MCF 10A (cell line): Measurements from ENCODE around the gene ENTHD1. TPM values are rescaled to one million over a fixed set of nuclear protein-coding genes. Genes with fewer than 3 reads are reported as not detected.

Experiments used
- BruUV-seq: library from RNA; stranded (reverse); fragments of 400-500 nt; replicated peaks from 2 replicates; lab custom pipeline; 2021; lab: Mats Ljungman, UMichigan
- CTCF ChIA-PET: fragments of 300-600 bp; sonication (Branson Sonifier 250); formaldehyde crosslinking; extraction: SDS; loops from one replicate; lab custom pipeline; 2021; ENCODE audit warnings: antibody characterized with exemption, inconsistent platforms; lab: Yijun Ruan, JAX
- POLR2A ChIA-PET: fragments of 300-600, 350-650 bp; sonication (Branson Sonifier 250); formaldehyde crosslinking; extraction: SDS; loops from one replicate; lab custom pipeline; 2020; ENCODE audit warnings: antibody characterized with exemption, inconsistent platforms; lab: Yijun Ruan, JAX
- DNase-seq: peaks from one replicate; pipeline ENCODE4 v3.0.0-alpha.2; 2018; ENCODE audit not compliant: unreplicated experiment
- H3K27ac Mint-ChIP-seq: one replicate; pipeline ENCODE4 v1.8.0; 2022; ENCODE audit warnings: mild to moderate bottlenecking, low read depth, mixed read lengths; ENCODE audit not compliant: unreplicated experiment
- H3K27me3 Mint-ChIP-seq: one replicate; pipeline ENCODE4 v1.8.0; 2022; ENCODE audit warnings: mixed read lengths; ENCODE audit not compliant: insufficient read depth, unreplicated experiment
- H3K36me3 Mint-ChIP-seq: one replicate; pipeline ENCODE4 v1.8.0; 2022; ENCODE audit warnings: mild to moderate bottlenecking, moderate library complexity, mixed read lengths; ENCODE audit not compliant: insufficient read depth, unreplicated experiment
- H3K4me1 Mint-ChIP-seq: one replicate; pipeline ENCODE4 v1.8.0; 2022; ENCODE audit warnings: mixed read lengths; ENCODE audit not compliant: insufficient read depth, unreplicated experiment
- H3K4me3 Mint-ChIP-seq: one replicate; pipeline ENCODE4 v1.8.0; 2022; ENCODE audit warnings: mild to moderate bottlenecking, moderate library complexity, mixed read lengths; ENCODE audit not compliant: unreplicated experiment
- H3K9me3 Mint-ChIP-seq: one replicate; pipeline ENCODE4 v1.8.0; 2022; ENCODE audit warnings: mixed read lengths; ENCODE audit not compliant: unreplicated experiment
- intact Hi-C: fragments of 100-400 bp; cut with micrococcal nuclease; formaldehyde crosslinking; loops from 2 replicates; pipeline ENCODE4 v1.14.1; 2022
- total RNA-seq: library from RNA; stranded (reverse); gene quantifications from 2 replicates; pipeline ENCODE4 v1.2.3, GENCODE V29; 2022
- TF ChIP-seq, protein P1 (sequence below): fragments of 200-600 bp; IDR thresholded peaks from one replicate; pipeline ENCODE4 v1.8.0; 2022; ENCODE audit warnings: antibody characterized with exemption, mild to moderate bottlenecking; ENCODE audit not compliant: unreplicated experiment

ENTHD1 gene
- total RNA-seq, 1 experiment from 2014 or later = not detected

DNA sequence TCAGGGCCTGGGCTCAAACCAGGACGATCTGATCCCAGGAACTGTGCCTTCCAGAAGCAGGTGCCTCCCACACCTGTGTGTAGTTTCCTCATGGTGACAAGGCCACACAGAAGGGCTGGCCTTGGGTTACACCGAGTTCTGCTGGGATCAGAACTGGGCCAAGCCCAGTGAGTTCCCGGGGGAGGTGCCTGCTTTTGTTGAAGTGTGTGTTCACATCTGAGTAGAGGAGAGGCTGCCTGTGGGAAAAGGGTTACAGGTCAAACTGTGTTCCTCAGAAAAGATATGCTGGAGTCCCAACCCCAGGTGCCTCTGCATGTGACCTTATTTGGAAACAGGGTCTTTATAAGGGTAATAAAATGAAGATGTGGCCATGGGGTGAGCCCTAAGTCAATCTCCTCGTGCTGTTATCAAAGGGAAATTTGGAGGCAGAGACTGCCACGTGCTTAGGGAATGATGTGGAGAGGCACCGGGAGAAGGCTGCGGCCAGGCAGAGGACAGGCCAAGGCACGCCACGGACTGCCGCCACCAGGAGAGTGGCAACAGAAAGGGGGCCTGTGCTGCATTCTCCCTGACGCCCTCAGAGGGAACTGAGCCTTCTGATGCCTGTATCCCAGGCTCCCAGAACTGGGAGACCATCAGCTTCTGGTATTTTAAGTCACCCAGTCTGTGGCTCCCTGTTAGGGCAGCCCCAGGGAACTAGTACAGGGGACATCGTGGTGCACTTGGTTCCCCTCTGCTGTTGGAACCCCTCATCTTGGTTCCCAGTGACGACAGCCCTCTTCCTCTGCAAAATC, 164.2 kb downstream of the ENTHD1 start:
- H3K4me1 Mint-ChIP-seq = no peaks in the 10 kb centered on the region
- H3K36me3 Mint-ChIP-seq = no peaks in the 10 kb centered on the region
- H3K9me3 Mint-ChIP-seq = no peaks in the 10 kb centered on the region
- H3K27me3 Mint-ChIP-seq = peaks cover 46% of the 10 kb centered on the region
- intact Hi-C loops = no loop called here
- CTCF ChIA-PET = no interaction called here
- TF ChIP-seq, protein P1, sequence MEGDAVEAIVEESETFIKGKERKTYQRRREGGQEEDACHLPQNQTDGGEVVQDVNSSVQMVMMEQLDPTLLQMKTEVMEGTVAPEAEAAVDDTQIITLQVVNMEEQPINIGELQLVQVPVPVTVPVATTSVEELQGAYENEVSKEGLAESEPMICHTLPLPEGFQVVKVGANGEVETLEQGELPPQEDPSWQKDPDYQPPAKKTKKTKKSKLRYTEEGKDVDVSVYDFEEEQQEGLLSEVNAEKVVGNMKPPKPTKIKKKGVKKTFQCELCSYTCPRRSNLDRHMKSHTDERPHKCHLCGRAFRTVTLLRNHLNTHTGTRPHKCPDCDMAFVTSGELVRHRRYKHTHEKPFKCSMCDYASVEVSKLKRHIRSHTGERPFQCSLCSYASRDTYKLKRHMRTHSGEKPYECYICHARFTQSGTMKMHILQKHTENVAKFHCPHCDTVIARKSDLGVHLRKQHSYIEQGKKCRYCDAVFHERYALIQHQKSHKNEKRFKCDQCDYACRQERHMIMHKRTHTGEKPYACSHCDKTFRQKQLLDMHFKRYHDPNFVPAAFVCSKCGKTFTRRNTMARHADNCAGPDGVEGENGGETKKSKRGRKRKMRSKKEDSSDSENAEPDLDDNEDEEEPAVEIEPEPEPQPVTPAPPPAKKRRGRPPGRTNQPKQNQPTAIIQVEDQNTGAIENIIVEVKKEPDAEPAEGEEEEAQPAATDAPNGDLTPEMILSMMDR = no peak
- H3K4me3 Mint-ChIP-seq = no peak overlapping the region
- BruUV-seq = no TSS peak
- no peak for DNase-seq
- POLR2A ChIA-PET = no interaction called here
- H3K27ac Mint-ChIP-seq = no peak overlapping the region

- H3K4me3 Mint-ChIP-seq = no peak overlapping the region
- H3K27ac Mint-ChIP-seq = no peak overlapping the region
- BruUV-seq = no TSS peak
- no peak for DNase-seq
- peaks cover 45% of the 10 kb centered on the region for H3K27me3 Mint-ChIP-seq
- H3K9me3 Mint-ChIP-seq = no peaks in the 10 kb centered on the region
- ChIA-PET CTCF (no interaction called here), POLR2A (interaction anchor here (0.5 kb wide), 1 partner anchor 72 kb away, joined by 5 read pairs; no protein-coding TSS in a partner anchor)
- H3K4me1 Mint-ChIP-seq = no peaks in the 10 kb centered on the region
- TF ChIP-seq, protein P1 = no peak
- intact Hi-C loops = no loop called here
- peaks cover 4% of the 10 kb centered on the region for H3K36me3 Mint-ChIP-seq
Observed at GRCh38 chr22:39728236-39728860, 165.2 kb downstream of the ENTHD1 start.

GRCh38 chr22:39727541-39727940, 166.0 kb downstream of the ENTHD1 start:
- no peaks in the 10 kb centered on the region for H3K9me3 Mint-ChIP-seq
- POLR2A ChIA-PET = interaction anchor here (0.5 kb wide), 1 partner anchor 71 kb away, joined by 5 read pairs; no protein-coding TSS in a partner anchor
- H3K27ac Mint-ChIP-seq = no peak overlapping the region
- CTCF ChIA-PET = interaction anchor here (0.8 kb wide), 1 partner anchor 297 kb away, joined by 3 read pairs; no protein-coding TSS in a partner anchor
- intact Hi-C loops = no loop called here
- TF ChIP-seq, protein P1 = no peak
- no peak for DNase-seq
- no peaks in the 10 kb centered on the region for H3K4me1 Mint-ChIP-seq
- H3K27me3 Mint-ChIP-seq = peaks cover 45% of the 10 kb centered on the region
- no peak overlapping the region for H3K4me3 Mint-ChIP-seq
- peaks cover 4% of the 10 kb centered on the region for H3K36me3 Mint-ChIP-seq
- no TSS peak for BruUV-seq

- DNase-seq = no peak
- TF ChIP-seq, protein P1 = no peak
- Mint-ChIP-seq H3K27ac (no peak overlapping the region), H3K4me3 (no peak overlapping the region), H3K4me1 (no peaks in the 10 kb centered on the region), H3K36me3 (peaks cover 4% of the 10 kb centered on the region), H3K9me3 (no peaks in the 10 kb centered on the region), H3K27me3 (peaks cover 56% of the 10 kb centered on the region)
- ChIA-PET POLR2A (no interaction called here), CTCF (interaction anchor here (0.6 kb wide), 1 partner anchor 113 kb away, joined by 6 read pairs; no protein-coding TSS in a partner anchor)
- BruUV-seq = no TSS peak
- intact Hi-C loops = no loop called here
Observed at GRCh38 chr22:39725351-39726035, 168.1 kb downstream of the ENTHD1 start.
